GM18511 (cell line): Measurements from ENCODE around the gene MFAP1.
"Not testable (repeated sequence)": the region's sequence is repeated elsewhere in the genome, so short reads cannot be mapped to it uniquely, and the experiment has no call there.

Source experiments
- ATAC-seq: cut with Tn5 transposase; IDR thresholded peaks from one replicate; pipeline ENCODE4 v1.9.1; 2021; ENCODE audit warnings: mild to moderate bottlenecking, moderate library complexity; ENCODE audit not compliant: unreplicated experiment

MFAP1 gene, protein sequence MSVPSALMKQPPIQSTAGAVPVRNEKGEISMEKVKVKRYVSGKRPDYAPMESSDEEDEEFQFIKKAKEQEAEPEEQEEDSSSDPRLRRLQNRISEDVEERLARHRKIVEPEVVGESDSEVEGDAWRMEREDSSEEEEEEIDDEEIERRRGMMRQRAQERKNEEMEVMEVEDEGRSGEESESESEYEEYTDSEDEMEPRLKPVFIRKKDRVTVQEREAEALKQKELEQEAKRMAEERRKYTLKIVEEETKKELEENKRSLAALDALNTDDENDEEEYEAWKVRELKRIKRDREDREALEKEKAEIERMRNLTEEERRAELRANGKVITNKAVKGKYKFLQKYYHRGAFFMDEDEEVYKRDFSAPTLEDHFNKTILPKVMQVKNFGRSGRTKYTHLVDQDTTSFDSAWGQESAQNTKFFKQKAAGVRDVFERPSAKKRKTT

DNA sequence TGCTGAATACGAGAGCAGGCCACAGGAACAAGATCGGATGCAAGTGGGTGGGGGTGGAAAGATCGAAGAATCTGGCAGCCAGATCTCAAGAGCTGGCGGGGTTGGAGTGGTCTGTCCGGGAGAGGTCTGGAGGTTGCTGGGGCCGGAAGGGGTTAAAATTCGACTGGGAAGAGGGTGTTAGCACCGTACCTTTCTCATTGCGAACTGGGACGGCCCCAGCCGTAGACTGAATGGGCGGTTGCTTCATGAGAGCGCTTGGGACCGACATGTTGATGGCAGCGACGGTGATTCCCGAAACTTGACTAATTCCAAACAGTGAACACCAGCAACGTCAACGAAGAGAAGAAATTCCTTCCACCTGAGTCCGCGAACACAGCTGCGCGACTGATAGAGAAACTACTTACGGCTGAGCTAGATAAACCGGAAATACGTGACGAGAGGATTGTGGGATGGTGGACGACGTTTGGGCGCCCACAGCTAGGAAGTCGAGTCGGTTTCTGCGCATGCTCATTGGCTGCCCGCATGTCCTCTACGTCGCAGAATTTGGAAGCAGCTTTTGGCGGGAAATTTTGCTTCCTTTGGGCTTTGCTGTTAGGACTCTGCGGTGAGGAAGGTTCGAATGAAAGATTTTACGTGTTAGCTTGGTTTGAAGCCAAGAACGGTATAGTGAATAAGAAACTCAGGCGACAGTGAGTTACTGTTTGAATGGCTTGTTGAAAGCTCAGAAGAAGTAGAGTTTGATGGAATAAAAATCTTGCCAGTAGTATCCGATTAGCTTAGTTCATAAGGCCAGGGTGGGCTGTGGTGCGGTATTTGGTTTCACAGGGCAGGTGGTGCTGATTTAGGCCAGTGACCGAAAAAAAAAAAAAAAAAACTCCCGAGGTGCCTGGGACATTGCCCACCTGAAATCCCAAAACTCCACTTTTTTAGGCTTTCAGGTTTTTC, at the start of gene MFAP1:
Gene MFAP1, minus strand, starts transcription at position 389 of the 945 bp plus-strand sequence. Its CDS starts 121 bp downstream, at position 268.
- ATAC-seq: peak; percentile 74

DNA sequence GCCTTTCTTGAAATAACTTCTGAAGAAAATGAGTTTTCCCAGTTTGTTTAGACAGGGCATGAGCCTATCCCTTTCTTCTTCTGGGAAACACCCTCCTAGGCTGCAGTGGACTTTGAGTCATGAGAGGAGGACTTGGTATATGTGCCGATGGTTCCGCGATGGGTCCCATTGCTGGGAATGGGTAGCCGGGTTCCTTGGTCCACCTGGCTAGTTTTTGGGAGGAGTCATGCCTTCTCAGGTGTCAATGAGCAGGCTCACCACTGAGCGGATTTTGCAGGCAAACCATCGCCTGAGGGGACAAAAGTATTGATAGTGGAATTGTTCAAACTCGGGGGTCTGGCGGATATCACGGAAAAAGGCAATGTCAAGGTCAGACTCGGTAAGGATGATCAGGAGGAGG, 49.2 kb upstream of the MFAP1 start:
- no peak for ATAC-seq

DNA sequence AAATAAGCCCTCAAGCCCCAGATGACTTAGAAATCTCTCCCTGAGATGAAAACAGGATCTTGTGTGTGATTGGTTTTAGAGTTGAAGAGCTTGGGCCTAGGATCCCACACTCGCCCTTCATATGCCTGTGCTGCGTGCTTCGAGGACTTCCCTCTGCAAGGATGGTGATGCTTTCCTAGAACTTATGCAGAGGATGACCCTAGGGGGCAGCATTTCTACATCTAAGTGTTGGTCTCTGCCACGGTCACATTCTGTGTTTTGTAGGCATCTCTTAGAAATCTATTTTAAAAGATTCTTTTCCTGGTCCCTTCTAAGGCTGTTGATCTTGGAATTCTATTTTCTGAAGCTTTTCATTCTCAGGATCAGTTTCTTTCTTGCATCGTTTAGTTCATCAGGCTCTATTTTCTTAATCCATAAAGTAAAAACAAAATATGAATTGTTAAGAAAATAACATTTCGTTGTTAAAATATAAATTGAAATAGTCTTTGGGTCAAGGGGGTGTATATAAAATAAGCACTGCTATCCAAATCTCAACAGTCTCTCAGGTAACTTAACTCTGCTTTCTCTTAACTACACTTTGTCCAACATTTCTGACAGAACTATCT, 48.0 kb upstream of the MFAP1 start:
- no peak for ATAC-seq

DNA sequence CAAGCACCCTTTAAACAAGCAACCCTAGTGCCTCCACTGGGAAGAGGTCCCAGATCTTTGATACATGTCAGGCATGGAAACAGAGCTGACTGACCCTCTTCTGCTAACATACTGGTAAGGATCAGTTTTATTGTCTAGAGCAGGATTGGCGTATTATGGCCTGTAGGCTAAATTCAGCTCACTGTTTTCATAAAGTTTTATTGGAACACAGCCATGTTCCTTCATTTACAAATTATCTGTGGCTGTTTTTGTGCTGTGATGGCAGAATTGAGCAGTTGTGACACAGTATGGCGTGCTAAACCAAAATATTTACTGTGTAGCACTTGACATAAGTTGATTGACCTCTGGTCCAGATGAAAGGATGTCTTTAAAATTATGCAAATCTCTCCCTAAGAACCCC, 47.3 kb upstream of the MFAP1 start:
- ATAC-seq: no peak

DNA sequence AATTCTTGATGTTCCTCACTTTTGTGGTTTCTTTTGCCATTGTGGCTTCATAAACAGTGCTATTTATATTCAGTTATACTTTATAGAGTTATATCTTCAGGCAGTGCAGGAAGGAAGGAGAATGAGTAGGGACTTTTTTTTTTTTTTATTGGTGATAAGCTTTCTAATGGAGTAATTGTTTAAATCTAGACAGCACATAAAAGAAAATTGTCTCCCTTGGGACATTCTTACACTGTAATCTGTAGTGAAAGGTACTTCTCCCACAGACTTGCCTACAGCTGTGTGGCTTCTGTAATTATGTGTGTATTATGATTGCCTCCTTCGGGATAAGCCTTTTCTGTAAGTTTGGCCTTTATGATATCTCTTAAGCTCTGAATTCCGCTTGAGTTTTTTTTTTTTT, 43.9 kb upstream of the MFAP1 start:
- ATAC-seq: no peak

DNA sequence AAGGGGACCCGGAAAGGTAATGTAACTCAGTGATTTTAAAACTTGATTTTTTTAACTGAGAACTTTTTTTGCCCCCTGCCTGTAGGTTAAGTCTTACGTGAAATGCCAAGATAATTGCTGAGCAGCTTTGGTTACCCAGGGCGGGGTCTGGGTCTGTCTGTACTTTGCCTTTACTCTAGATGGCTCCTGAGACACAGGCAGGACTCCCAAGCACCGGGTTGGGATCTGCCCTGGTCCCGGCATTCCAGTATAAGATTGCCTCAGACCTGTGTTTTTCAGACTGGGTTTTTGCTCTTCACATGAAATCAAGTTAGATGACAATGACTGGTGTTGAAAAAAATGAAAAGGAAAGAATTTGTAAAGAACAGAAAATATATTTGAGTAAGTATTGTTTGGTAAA, 42.6 kb upstream of the MFAP1 start:
- no peak for ATAC-seq

DNA sequence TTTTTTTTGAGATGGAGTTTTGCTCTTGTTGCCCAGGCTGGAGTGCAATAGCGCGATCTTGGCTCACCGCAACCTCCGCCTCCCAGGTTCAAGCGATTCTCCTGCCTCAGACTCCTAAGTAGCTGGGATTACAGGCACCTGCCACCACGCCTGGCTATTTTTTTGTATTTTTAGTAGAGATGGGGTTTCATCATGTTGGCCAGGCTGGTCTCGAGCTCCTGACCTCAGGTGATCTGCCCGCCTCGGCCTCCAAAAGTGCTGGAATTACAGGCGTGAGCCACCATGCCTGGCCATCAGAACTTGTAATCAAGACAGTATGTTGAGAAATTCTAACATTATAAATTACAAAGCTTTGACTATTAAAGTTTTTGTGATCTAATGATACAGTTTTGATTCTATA, 42.1 kb upstream of the MFAP1 start:
- not testable (repeated sequence) for ATAC-seq

DNA sequence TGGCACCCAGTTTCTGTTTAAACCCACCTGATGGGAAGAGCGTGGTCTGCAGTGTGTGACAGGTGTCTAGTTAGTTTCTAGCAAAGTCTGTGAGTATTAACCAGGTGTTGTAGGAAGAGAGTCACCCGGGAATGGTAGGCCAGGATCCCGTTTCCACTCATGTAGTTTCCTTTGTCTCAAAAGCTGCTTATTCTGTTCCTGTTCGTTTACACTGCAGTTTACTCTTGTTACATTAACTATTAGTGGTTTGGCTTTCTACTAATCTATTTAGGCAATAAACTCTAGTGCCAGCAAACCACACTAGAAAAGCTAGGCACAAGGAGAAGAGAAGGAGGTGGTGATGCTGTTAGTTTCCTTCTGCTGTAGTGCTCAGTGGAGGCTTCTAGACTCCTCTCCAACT, 35.1 kb upstream of the MFAP1 start:
- ATAC-seq: no peak

DNA sequence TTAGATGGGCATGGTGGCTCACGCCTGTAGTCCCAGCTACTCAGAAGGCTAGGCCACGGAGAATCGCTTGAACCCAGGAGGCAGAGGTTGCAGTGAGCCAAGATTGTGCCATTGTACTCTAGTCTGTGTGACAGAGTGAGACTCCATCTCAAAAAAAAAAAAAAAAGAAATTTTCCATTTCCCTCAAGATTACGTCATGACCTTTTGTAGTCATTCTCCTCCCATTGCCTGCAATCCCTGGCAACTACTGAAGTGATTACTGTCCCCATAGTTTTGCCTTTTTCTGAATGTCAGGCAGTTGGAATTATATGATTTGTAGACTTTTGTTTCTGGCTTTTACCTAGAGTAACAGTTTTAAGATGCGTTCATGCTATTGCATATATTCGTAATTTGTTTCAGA, 30.3 kb upstream of the MFAP1 start:
- ATAC-seq: no peak

DNA sequence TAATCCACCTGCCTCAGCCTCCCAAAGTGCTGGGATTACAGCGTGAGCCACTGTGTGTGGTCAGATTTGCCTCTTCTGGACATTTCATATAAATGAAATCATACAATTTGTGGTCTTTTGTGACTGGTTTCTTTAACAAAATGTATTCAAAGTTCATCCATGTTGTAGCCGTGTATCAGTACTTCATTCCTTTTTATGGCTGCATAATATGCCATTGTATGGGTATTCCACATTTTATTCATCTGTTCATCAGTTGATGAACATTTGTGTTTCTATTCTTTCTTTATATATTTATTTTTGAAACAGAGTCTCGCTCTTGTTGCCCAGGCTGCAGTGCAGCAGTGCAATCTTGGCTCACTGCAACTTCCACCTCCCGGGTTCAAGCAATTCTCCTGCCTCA, 28.1 kb upstream of the MFAP1 start:
- ATAC-seq: no peak

DNA sequence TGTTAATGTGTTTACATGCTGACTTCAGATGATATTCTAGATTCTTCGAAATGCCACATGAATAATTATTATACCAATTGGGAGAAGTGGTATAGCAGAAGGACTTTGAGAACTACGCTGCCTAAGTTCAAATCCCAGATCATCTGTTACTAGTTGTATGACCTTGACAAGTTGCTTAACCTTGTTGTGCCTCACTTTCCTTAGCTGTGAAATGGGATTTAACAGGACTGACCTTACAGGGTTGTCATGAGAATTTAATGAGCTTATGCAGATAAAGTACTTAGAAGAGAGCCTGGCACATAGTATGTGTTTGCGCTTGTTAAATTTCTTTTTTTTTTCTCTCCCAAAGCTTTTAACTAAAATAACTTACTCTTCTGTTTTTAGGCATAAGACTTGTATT, 26.8 kb upstream of the MFAP1 start:
- ATAC-seq: no peak

DNA sequence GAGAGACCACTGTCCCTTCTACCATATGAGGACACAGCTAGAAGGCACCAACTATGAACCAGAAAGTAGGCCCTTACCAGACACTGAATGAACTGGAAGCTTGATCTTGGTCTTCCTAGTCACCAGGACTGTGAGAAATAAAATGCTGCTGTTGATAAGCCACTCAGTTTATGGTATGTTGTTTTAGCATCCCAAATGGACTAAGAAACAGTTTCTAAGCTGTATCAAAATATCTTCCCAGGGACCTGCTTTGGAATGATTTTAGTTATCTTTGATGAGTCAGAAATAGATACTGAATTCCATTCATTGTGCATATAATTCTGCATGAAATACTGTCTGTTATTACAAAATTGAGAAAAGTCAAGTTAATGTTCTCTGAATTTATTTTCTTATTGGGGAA, 20.9 kb upstream of the MFAP1 start:
- no peak for ATAC-seq

DNA sequence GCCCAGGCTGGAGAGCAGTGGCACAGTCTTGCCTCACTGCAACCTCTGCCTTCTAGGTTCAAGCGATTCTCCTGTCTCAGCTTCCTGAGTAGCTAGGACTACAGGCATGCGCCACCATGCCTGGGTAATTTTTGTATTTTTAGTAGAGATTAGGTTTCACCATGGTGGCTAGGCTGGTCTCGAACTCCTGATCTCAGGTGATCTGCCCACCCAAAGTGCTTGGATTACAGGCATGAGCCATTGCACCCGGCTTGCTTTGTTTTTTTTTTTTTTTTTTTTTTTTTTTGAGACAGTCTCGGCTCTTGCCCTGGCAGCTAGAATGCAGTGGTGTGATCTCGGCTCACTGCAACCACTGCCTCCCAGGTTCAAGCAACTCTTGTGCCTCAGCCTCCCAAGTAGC, 8.0 kb upstream of the MFAP1 start:
- ATAC-seq: not testable (repeated sequence)

DNA sequence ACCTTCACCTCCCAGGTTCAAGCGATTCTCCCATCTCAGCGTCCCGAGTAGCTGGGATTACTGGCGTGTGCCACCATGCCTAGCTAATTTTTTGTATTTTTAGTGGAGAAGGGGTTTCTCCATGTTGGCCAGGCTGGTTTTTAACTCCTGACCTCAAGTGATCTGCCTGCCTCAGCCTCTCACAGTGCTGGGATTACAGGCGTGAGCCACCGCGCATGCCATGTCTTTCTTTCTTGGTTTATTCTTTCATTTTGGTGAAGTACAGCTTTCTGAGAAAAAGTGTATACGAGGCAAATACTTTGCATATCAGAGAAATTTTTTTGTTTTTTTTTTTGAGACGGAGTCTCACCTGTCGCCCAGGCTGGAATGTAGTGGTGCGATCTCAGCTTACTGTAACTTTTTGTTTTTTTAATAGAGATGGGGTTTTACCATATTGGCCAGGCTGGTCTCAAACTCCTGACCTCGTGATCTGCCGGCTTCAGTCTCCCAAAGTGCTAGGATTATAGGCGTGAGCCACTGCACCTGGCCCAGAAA, 7.1 kb upstream of the MFAP1 start:
- ATAC-seq: not testable (repeated sequence)

DNA sequence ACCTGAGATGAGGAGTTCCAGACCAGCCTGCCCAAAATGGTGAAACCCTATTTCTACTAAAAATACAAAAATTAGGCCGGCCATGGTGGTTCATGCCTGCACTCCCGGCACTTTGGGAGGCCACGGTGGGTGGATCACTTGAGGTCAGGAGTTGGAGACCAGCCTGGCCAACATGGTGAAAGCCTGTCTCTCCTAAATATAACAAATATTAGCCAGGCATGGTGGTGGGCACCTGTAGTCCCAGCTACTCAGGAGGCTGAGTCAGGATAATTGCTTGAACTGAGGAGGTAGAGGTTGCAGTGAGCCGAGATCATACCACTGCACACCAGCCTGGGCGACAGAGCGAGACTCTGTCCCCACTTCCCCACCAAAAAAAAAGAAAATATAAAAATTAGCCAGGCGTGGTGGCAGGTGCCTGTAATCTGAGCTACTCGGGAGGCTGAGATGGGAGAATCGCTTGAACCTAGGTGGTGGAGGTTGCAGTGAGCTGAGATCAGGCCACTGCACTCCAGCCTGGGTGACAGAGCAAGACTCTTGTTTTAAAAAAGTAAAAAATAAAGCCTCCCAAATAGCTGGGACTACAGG, 6.3 kb upstream of the MFAP1 start:
- not testable (repeated sequence) for ATAC-seq

DNA sequence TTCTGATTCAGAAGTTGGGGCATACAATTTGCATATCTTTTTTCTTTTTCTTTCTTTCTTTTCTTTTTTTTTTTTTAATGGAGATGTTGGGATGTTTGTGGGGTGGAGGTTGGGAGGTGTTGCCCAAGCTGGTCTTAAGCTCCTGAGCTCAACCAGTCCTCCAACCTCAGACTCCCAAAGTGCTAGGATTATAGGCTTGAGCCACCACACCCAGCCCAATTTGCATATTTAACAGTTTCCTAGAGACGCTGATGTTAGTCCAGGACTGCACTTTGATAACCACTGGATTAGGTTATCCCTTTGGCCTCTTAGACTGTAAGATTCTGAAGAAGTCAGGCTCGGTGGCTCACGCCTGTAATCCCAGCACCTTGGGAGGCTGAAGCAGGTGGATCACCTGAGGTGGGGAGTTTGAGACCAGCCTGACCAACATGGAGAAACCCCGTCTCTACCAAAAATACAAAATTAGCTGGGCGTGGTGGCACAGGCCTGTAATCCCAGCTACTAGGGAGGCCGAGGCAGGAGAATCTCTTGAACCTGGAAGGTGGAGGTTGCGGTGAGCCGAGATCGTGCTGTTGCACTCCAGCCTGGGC, 5.6 kb upstream of the MFAP1 start:
- ATAC-seq: not testable (repeated sequence)

DNA sequence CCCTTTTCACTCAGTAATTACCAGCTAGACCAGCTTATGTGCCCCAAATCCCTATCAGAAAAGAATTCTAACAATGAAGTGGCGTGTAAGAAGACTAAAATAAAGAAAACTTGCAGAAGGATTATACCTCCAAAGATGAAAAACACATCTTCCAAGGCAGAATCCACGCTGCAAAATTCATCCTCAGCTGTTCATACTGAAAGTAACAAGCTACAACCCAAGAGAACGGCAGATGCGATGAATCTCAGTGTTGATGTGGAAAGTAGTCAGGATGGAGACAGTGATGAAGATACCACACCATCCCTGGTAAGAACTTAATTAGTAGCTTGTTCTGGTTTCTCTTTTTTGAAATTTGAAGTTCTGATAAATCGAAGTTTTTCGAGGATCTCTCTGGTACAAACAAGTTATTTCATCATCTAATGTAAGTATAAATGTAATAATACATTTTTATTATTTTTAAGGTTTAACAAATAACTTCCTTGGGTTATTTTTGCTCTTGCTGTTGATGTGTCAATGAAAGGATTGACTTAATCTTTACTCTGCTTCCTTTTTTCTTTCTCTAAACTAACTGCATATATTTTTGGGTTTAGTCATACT, 3.7 kb upstream of the MFAP1 start:
- ATAC-seq: no peak

DNA sequence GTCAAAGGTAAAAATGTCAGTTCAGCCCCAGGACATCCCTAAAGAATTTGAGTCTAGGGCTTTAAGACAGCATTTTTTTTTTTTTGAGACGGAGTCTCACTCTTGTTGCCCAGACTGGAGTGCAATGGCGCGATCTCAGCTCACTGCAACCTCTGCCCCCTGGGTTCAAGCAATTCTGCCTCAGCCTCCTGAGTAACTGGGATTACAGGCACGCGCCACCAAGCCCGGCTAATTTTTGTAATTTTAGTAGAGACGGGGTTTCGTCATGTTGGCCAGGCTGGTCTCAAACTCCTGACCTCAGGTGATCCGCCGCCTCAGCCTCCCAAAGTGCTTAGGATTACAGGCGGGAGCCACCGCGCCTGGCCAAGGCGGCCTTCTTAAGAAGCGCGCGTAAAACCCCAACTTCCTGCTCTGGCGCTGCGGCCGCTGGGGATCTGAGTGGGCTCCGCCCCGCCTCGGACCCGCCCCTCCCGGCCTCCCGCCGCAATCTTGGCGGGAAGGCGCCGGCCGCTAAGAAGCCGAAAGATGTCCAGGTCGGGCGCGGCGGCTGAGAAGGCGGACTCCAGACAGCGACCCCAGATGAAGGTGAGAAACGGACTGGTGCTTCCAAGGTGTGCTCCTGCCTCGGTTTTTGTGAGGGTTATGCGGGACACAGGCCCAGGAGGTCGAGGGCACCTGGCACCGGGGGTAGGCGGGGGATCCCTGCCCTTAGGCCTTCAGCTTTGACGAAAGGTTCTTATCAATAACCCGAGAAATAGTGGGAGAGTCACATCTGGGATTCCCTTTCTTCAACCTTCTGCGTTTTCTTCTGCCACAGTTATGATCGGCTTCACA, 2.2 kb upstream of the MFAP1 start, which contains the start of gene WDR76:
Gene WDR76, plus strand, starts transcription at position 495 of the 834 bp plus-strand sequence. Its CDS starts 31 bp downstream, at position 526.
- peak; percentile 57 for ATAC-seq

DNA sequence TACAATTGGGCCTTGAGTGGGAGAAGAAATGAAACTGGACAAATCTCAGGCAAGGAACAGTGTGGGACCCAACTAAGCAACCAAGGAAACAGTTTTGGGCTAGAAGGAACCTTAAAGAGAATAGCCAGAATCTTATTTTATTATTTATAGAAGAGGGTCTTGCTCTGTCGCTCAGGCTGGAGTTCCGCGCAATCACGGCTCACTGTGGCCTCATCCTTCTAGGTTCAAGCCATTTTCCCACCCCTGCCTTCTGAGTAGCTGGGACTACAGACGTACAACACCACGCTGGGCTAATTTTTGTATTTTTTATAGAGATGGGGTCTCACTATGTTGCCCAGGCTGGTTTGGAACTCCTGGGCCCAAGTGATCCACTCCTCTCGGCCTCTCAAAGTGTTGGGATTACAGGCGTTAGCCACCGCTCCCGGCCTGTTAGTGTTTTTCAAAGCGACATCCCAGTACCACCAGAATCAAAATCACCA, 1.6 kb upstream of the MFAP1 start:
- ATAC-seq: no peak
